D721Med (cell line): ENCODE results near the gene ENSA.
"Not testable (repeated sequence)": the region's sequence is repeated elsewhere in the genome, so short reads cannot be mapped to it uniquely, and the experiment has no call there.

Source experiments
- DNase-seq: peaks from one replicate; pipeline ENCODE4 v3.0.0; 2011; ENCODE audit warnings: low spot score; ENCODE audit not compliant: insufficient read length
- FAIRE-seq: peaks from 2 replicates; lab custom pipeline; 2011; peaks lifted over from hg19 to GRCh38; lab: Jason Lieb, UNC
- CTCF ChIP-seq: IDR thresholded peaks from 2 replicates; pipeline ENCODE4 v1.5.1; 2012; ENCODE audit warnings: mild to moderate bottlenecking, control low read depth; ENCODE audit not compliant: insufficient read depth; ENCODE audit errors: missing control alignments

Gene ENSA

DNA sequence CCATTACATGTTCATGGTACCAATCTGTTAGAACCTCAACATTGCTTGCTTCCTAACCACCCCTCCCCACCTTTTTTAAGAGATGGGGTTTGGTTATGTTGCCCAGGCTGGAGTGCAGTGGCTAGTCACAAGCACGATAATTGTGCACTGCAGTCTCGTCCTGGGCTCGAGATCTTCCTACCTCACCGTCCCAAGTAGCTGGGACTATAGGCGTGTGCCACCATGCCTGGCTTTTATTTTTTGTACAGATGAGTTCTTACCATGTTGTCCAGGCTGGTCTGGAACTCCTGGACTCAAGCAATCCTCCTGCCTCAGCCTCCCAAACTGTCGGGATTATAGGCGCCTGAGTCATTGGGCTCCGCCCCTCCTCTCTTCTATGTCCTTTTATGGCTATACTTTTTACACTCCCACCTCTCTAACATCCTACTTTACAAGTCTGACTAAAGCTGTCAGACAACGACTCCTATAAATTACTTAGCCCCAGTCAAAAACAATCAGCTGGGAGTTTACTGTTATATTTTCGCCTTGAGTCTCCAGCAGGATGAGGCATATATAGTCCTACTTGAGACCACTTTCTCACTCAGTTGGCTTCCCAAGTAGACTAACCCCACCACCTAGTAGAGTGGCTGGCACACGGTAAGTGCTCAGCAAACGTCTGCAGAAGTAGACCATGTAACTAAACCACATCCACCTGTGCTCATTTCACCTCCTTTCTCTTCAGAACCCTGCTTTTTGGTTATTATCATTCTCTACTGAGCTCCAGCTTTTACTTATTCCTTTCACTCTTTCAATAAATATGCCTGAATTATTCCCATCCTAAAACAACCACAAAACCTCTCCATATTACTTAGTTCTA, 13.8 kb downstream of the ENSA start:
- FAIRE-seq (no peak), DNase-seq (no peak)
- TF ChIP-seq CTCF: no peak

DNA sequence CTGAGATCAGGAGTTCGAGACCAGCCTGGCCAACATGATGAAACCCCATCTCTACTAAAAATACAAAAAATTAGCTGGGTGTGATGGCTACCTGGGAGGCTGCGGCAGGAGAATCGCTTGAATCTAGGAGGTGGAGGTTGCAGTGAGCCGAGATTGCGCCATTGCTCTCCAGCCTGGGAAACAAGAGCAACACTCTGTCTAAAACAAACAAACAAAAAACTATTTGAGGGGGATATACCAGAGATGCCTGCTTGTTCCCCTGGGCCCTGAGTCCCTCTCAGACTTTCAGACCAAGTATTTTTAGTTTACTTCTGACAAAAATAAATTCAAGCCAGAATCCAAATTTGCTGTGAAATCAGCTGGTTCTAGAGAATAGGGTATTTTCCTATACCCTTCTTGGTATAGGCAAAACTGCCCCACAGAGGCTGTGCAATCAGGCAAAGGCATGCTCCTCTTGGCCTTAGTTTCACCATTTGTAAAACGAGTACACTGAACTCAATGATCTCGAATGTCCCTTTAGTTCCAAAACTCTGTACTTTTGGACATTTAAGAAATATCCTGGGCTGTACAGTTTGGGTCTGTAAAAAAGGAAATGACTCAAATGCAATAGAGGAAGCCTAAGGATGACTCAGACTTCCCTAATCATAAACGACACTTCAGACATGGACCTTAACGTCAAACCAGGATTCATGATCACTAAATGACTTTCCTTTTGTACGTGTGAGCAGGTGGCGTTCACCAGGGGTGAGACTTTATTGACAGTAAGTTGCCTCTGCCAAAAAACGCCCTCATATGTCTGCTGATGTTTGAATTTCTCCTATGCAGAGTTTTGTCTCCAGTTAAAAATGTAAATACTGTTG, 16.1 kb downstream of the ENSA start:
- FAIRE-seq: no peak
- TF ChIP-seq CTCF: no peak
- DNase-seq: no peak

DNA sequence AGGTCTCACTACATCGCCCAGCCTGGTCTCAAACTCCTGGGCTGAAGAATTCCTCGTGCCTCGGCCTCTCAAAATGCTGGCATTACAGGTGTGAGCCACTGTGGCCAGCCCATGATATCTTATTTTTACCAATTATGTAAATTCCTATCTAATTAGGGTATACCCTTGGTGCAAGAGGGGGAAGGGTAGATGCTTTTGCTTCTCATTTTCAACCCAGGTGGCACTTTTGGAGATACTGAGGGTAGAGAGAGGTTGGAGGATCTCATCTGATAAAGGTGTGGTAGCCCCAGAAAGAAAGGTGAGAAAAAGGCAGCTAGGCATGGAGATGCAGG, 17.4 kb downstream of the ENSA start:
- DNase-seq: no peak
- TF ChIP-seq CTCF: no peak
- FAIRE-seq: no peak

GRCh38 chr1:150610576-150610975, 18.8 kb downstream of the ENSA start:
- DNase-seq (no peak), FAIRE-seq (no peak)
- TF ChIP-seq CTCF: no peak

DNA sequence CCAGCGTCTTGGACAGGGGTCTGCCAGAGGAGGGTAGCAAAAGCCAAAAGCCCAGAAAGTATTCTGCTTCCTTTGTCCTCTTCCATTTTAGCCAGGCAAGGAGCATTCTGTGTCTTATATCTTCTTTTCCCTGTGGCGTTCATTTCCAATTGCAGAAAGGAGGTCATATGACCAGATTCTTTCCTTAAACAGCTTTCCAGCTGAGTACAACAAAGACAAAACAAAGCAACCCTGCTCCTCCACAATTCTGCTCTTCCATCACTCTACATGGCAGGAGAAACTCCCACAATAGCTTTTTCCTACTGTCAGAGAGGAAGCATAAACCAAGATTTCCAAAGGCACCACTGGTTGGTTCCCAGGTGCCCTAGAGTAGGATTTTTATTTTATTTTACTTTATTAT, 19.7 kb downstream of the ENSA start:
- no peak for FAIRE-seq
- no peak for TF ChIP-seq CTCF
- DNase-seq: no peak

- TF ChIP-seq CTCF: no peak
- no peak for DNase-seq
- FAIRE-seq: no peak
Measured at GRCh38 chr1:150606463-150607142, 22.8 kb downstream of the ENSA start.

- FAIRE-seq: not testable (repeated sequence)
Measured at GRCh38 chr1:150605451-150605731, 24.0 kb downstream of the ENSA start.

More at GRCh38 chr1:150605451-150605731, 24.0 kb downstream of the ENSA start:
- not testable (repeated sequence) for DNase-seq
